PC-9 (cell line): Measurements from ENCODE around the gene UBE2QL1. TPM values are rescaled to one million over a fixed set of nuclear protein-coding genes. Genes with fewer than 3 reads are reported as not detected.
A peak's percentile ranks its signal among the peaks of the same experiment; 100 is the strongest.

Source experiments
- BruUV-seq: library from RNA; stranded (reverse); fragments of 400-500 nt; replicated peaks from 2 replicates; lab custom pipeline; 2021; lab: Mats Ljungman, UMichigan
- CTCF ChIA-PET: fragments of 300-600 bp; sonication (Branson Sonifier 250); formaldehyde crosslinking; loops from one replicate; lab custom pipeline; 2022; ENCODE audit warnings: antibody characterized with exemption; lab: Charles Lee
- POLR2A ChIA-PET: fragments of 300-600 bp; sonication (Branson Sonifier 250); formaldehyde crosslinking; loops from one replicate; lab custom pipeline; 2022; ENCODE audit warnings: antibody characterized with exemption; ENCODE audit not compliant: unreplicated experiment; lab: Charles Lee
- DNase-seq, 2 experiments: peaks; one replicate each; pipeline versions ENCODE4 v3.0.0 to v3.0.0-alpha.2; 2015 to 2022; ENCODE audit warnings: mixed read lengths in 1 of 2
- H2AFZ ChIP-seq: fragments of 200-600 bp; sonication (generic); 2 replicates; pipeline ENCODE4 v1.8.1; 2017; ENCODE audit warnings: antibody characterized with exemption
- H3F3A ChIP-seq: fragments of 200-600 bp; sonication (generic); 2 replicates; pipeline ENCODE4 v1.8.1; 2017; ENCODE audit warnings: antibody characterized with exemption, mild to moderate bottlenecking, low read depth; ENCODE audit not compliant: insufficient read depth
- H3K27ac ChIP-seq: fragments of 200-600 bp; sonication (generic); 2 replicates; pipeline ENCODE4 v1.6.1; 2016; ENCODE audit warnings: mixed run types
- H3K27me3 ChIP-seq: fragments of 200-600 bp; sonication (generic); 2 replicates; pipeline ENCODE4 v1.6.1; 2016; ENCODE audit warnings: low read depth, mixed run types; ENCODE audit not compliant: insufficient read depth
- H3K36me3 ChIP-seq: fragments of 200-600 bp; sonication (generic); 2 replicates; pipeline ENCODE4 v1.6.1; 2016; ENCODE audit warnings: low read depth, mixed run types
- H3K4me1 ChIP-seq: fragments of 200-600 bp; sonication (generic); replicated peaks from 2 replicates; pipeline ENCODE4 v1.6.1; 2016; ENCODE audit warnings: mixed run types; ENCODE audit not compliant: insufficient read depth
- H3K4me2 ChIP-seq: fragments of 200-600 bp; sonication (generic); 2 replicates; pipeline ENCODE4 v1.6.1; 2017; ENCODE audit warnings: mixed run types
- H3K4me3 ChIP-seq: fragments of 200-600 bp; sonication (generic); 2 replicates; pipeline ENCODE4 v1.6.1; 2016; ENCODE audit warnings: mixed run types
- H3K79me2 ChIP-seq: fragments of 200-600 bp; sonication (generic); 2 replicates; pipeline ENCODE4 v1.6.1; 2017; ENCODE audit warnings: low read depth, mixed run types
- H3K9me2 ChIP-seq: fragments of 200-600 bp; sonication (generic); 2 replicates; pipeline ENCODE4 v1.8.1; 2017; ENCODE audit warnings: mild to moderate bottlenecking; ENCODE audit not compliant: insufficient read depth
- H3K9me3 ChIP-seq: fragments of 200-600 bp; sonication (generic); 2 replicates; pipeline ENCODE4 v1.8.1; 2016; ENCODE audit warnings: low read depth; ENCODE audit not compliant: insufficient read depth
- H4K20me1 ChIP-seq: fragments of 200-600 bp; sonication (generic); 2 replicates; pipeline ENCODE4 v1.8.1; 2017; ENCODE audit not compliant: insufficient read depth
- CTCF ChIP-seq: fragments of 200-600 bp; sonication (generic); conservative IDR thresholded peaks from 2 replicates; pipeline ENCODE4 v1.6.1; 2017; ENCODE audit warnings: mixed run types, antibody characterized with exemption, mild to moderate bottlenecking, moderate library complexity
- EZH2 ChIP-seq: fragments of 200-600 bp; sonication (generic); IDR thresholded peaks from 2 replicates; pipeline ENCODE4 v1.8.0; 2017; ENCODE audit warnings: antibody characterized with exemption, low read depth
- intact Hi-C: fragments of 100-400 bp; cut with micrococcal nuclease; formaldehyde crosslinking; loops from one replicate; pipeline ENCODE4 v1.10.0; 2022; ENCODE audit not compliant: unreplicated experiment
- total RNA-seq: library from RNA; stranded (reverse); gene quantifications from 2 replicates; pipeline ENCODE4 v1.2.3, GENCODE V29; 2021

UBE2QL1 gene
- total RNA-seq, 1 experiment from 2014 or later = not detected

- H4K20me1 ChIP-seq = no peaks in the 10 kb centered on the region
- no peak overlapping the region for H2AFZ ChIP-seq
- 0 out of 2 replicates have a peak, but pooled peaks cover 9% of the 10 kb centered on the region for H3K4me1 ChIP-seq
- H3K9me3 ChIP-seq = no peaks in the 10 kb centered on the region
- POLR2A ChIA-PET = no interaction called here
- no TSS peak for BruUV-seq
- no peaks in the 10 kb centered on the region for H3F3A ChIP-seq
- H3K79me2 ChIP-seq = no peaks in the 10 kb centered on the region
- no peaks in the 10 kb centered on the region for H3K9me2 ChIP-seq
- H3K27me3 ChIP-seq = peaks cover 95% of the 10 kb centered on the region
- DNase-seq = peak in 1 of 2 experiments; percentile 29
- TF ChIP-seq EZH2 = no peak
- TF ChIP-seq CTCF = peak; percentile 65
- CTCF ChIA-PET = no interaction called here
- H3K4me2 ChIP-seq = no peak overlapping the region
- no peak overlapping the region for H3K4me3 ChIP-seq
- no peaks in the 10 kb centered on the region for H3K36me3 ChIP-seq
- intact Hi-C loops = no loop called here
- no peak overlapping the region for H3K27ac ChIP-seq
These were observed 77.3 kb downstream of the UBE2QL1 start for GRCh38 chr5:6525910-6526309.

GRCh38 chr5:6527749-6528455 lies 79.2 kb downstream of the UBE2QL1 start:
- H3K36me3 ChIP-seq = no peaks in the 10 kb centered on the region
- CTCF ChIA-PET = interaction anchor here (0.7 kb wide), 2 partner anchors 8 to 11 kb away, joined by 3 to 4 read pairs; no protein-coding TSS in a partner anchor
- no peak for DNase-seq
- H2AFZ ChIP-seq = no peak overlapping the region
- no peak overlapping the region for H3K4me3 ChIP-seq
- H3K27ac ChIP-seq = no peak overlapping the region
- H3F3A ChIP-seq = no peaks in the 10 kb centered on the region
- H3K9me3 ChIP-seq = no peaks in the 10 kb centered on the region
- H3K27me3 ChIP-seq = peaks cover 94% of the 10 kb centered on the region
- no peaks in the 10 kb centered on the region for H3K9me2 ChIP-seq
- intact Hi-C loops = no loop called here
- TF ChIP-seq CTCF = no peak
- 0 out of 2 replicates have a peak, but pooled peaks have one; percentile 63 for TF ChIP-seq EZH2
- no peak overlapping the region for H3K4me2 ChIP-seq
- H4K20me1 ChIP-seq = no peaks in the 10 kb centered on the region
- H3K79me2 ChIP-seq = no peaks in the 10 kb centered on the region
- BruUV-seq = no TSS peak
- POLR2A ChIA-PET = no interaction called here
- H3K4me1 ChIP-seq = 0 out of 2 replicates have a peak, but pooled peaks cover 5% of the 10 kb centered on the region

GRCh38 chr5:6535594-6535993 lies 86.9 kb downstream of the UBE2QL1 start:
- ChIA-PET CTCF (no interaction called here), POLR2A (no interaction called here)
- Histone ChIP-seq H3K4me2 (no peak overlapping the region), H2AFZ (no peak overlapping the region), H3K79me2 (no peaks in the 10 kb centered on the region), H3K9me3 (no peaks in the 10 kb centered on the region), H3K9me2 (no peaks in the 10 kb centered on the region), H3K4me1 (no peaks in the 10 kb centered on the region), H3F3A (no peaks in the 10 kb centered on the region), H4K20me1 (no peaks in the 10 kb centered on the region), H3K36me3 (no peaks in the 10 kb centered on the region), H3K27ac (no peak overlapping the region), H3K27me3 (peaks cover 68% of the 10 kb centered on the region), H3K4me3 (no peak overlapping the region)
- intact Hi-C loops = no loop called here
- no peak for DNase-seq
- no TSS peak for BruUV-seq
- TF ChIP-seq CTCF = no peak
- TF ChIP-seq EZH2 = no peak
